B cell (primary cell): ENCODE measurements around the gene DNAJB1. TPM values are rescaled to one million over a fixed set of nuclear protein-coding genes. Genes with fewer than 3 reads are reported as not detected.

Experiments used
- ATAC-seq: fragments of 200-7000 bp; cut with Tn5 transposase; one replicate; pipeline ENCODE4 v1.10.0; 2021; ENCODE audit warnings: low read depth, mild to moderate bottlenecking, moderate number of reproducible peaks, moderate library complexity
- CTCF ChIA-PET: fragments of 350-600 bp; sonication (Branson Sonifier 250); formaldehyde crosslinking; loops from one replicate; lab custom pipeline; 2021; ENCODE audit warnings: antibody characterized with exemption, inconsistent platforms; lab: Charles Lee
- POLR2A ChIA-PET: fragments of 350-600 bp; sonication (Branson Sonifier 250); formaldehyde crosslinking; loops from one replicate; lab custom pipeline; 2021; ENCODE audit warnings: antibody characterized with exemption; lab: Charles Lee
- DNase-seq: peaks from one replicate; pipeline ENCODE4 v3.0.0; 2013
- H2AFZ ChIP-seq: 2 replicates; pipeline ENCODE4 v1.6.1; 2012; ENCODE audit warnings: mild to moderate bottlenecking, low read depth, low read length; ENCODE audit not compliant: insufficient read depth, poor library complexity, severe bottlenecking
- H3K27ac ChIP-seq, 2 donors: 1 replicate in 1 of 2; 2 replicates in 1 of 2; pipeline ENCODE4 v1.5.1; 2012 to 2013; ENCODE audit warnings: low read length in 2 of 2, mild to moderate bottlenecking in 2 of 2, moderate library complexity in 1 of 2
- H3K27me3 ChIP-seq, 4 experiments: fragments of 200-600 bp in 1 of 4; sonication (generic) in 1 of 4; replicated peaks in 1 of 4; 1 replicate in 2 of 4; 2 replicates in 2 of 4; pipeline versions ENCODE4 v1.6.1 to v1.7.0; 2013 to 2016; ENCODE audit warnings: low read length in 3 of 4, mild to moderate bottlenecking in 2 of 4, mixed read lengths in 1 of 4, moderate library complexity in 1 of 4; ENCODE audit not compliant: insufficient read depth in 4 of 4, control insufficient read depth in 3 of 4; ENCODE audit errors: control extremely low read depth in 1 of 4
- H3K36me3 ChIP-seq, 2 experiments: replicated peaks in 1 of 2; 1 replicate in 1 of 2; 2 replicates in 1 of 2; pipeline versions ENCODE4 v1.6.1 to v1.7.1; 2013; ENCODE audit warnings: low read length in 1 of 2; ENCODE audit not compliant: insufficient read depth in 2 of 2, control insufficient read depth in 1 of 2; ENCODE audit errors: control extremely low read depth in 1 of 2, extremely low read depth in 1 of 2
- H3K4me1 ChIP-seq, 2 donors: fragments of 200-600 bp in 1 of 2; sonication (generic) in 1 of 2; 1 replicate in 1 of 2; 2 replicates in 1 of 2; pipeline versions ENCODE4 v1.5.1 to v1.6.1; 2013 to 2017; ENCODE audit warnings: low read length in 2 of 2; ENCODE audit not compliant: control insufficient read depth in 2 of 2, insufficient read depth in 2 of 2
- H3K4me2 ChIP-seq: replicated peaks from 2 replicates; pipeline ENCODE3; 2012; ENCODE audit warnings: mild to moderate bottlenecking, low read depth, low read length; ENCODE audit not compliant: poor library complexity, severe bottlenecking
- H3K4me3 ChIP-seq, 5 experiments: fragments of 200-600 bp in 1 of 5; sonication (generic) in 1 of 5; 1 replicate in 3 of 5; 2 replicates in 2 of 5; pipeline versions ENCODE4 v1.5.1 to v1.7.0; 2011 to 2016; ENCODE audit warnings: low read length in 4 of 5, mild to moderate bottlenecking in 4 of 5, low read depth in 2 of 5, control low read depth in 1 of 5, moderate library complexity in 1 of 5; ENCODE audit not compliant: insufficient read depth in 1 of 5; ENCODE audit errors: control extremely low read depth in 1 of 5, extremely low read depth in 1 of 5
- H3K79me2 ChIP-seq: fragments of 200-600 bp; sonication (generic); one replicate; pipeline ENCODE4 v1.6.0; 2016; ENCODE audit warnings: low read length; ENCODE audit not compliant: control insufficient read depth, insufficient read depth
- H3K9ac ChIP-seq: fragments of 200-600 bp; sonication (generic); 2 replicates; pipeline ENCODE4 v1.6.1; 2017; ENCODE audit warnings: mild to moderate bottlenecking, low read length, moderate library complexity
- H3K9me3 ChIP-seq, 3 donors: one replicate each; pipeline versions ENCODE4 v1.6.1 to v1.7.1; 2013; ENCODE audit warnings: low read length in 2 of 3; ENCODE audit not compliant: control insufficient read depth in 2 of 3, insufficient read depth in 1 of 3; ENCODE audit errors: control extremely low read depth in 1 of 3
- H4K20me1 ChIP-seq: 2 replicates; pipeline ENCODE4 v1.6.0; 2012; ENCODE audit warnings: mild to moderate bottlenecking, low read length; ENCODE audit not compliant: insufficient read depth, control insufficient read depth, poor library complexity, severe bottlenecking
- H3K27ac Mint-ChIP-seq: one replicate; pipeline ENCODE4 v1.8.0; 2021; ENCODE audit warnings: mixed read lengths
- H3K27me3 Mint-ChIP-seq: one replicate; pipeline ENCODE4 v1.8.0; 2021; ENCODE audit warnings: mixed read lengths
- H3K4me1 Mint-ChIP-seq: one replicate; pipeline ENCODE4 v1.8.0; 2021; ENCODE audit warnings: mixed read lengths
- H3K4me3 Mint-ChIP-seq: one replicate; pipeline ENCODE4 v1.8.0; 2021; ENCODE audit warnings: mixed read lengths
- H3K9me3 Mint-ChIP-seq: one replicate; pipeline ENCODE4 v1.8.0; 2022; ENCODE audit warnings: mixed read lengths; ENCODE audit not compliant: insufficient read depth
- EZH2 ChIP-seq: IDR thresholded peaks from 2 replicates; pipeline ENCODE4 v1.6.1; 2012; ENCODE audit warnings: borderline replicate concordance, low read depth, mild to moderate bottlenecking, moderate library complexity, low read length; ENCODE audit not compliant: insufficient read depth, poor library complexity, severe bottlenecking
- WGBS: methylation state at CpG from one replicate; pipeline ENCODE4 v1.1.5; 2013; ENCODE audit warnings: missing lambda C conversion rate; ENCODE audit not compliant: insufficient coverage; 5-methylcytosine and 5-hydroxymethylcytosine counted together
- intact Hi-C: fragments of 100-400 bp; cut with micrococcal nuclease; formaldehyde crosslinking; loops from one replicate; pipeline ENCODE4 v1.10.0; 2022
- polyA plus RNA-seq: library from polyadenylated mRNA; depleted of rRNA; stranded (reverse); fragments of >200 nt; gene quantifications from 2 replicates; pipeline ENCODE4 v1.2.3, GENCODE V29; 2012
- total RNA-seq, 2 donors: library from RNA; stranded (reverse); fragments of 120-200 nt in 1 of 2; gene quantifications; 1 replicate in 1 of 2; 2 replicates in 1 of 2; pipeline versions ENCODE4 v1.2.3 to v1.2.4, GENCODE V29; 2013 to 2022
- TF ChIP-seq, protein P1 (sequence below): fragments of 200-600 bp; IDR thresholded peaks from one replicate; pipeline ENCODE4 v1.8.0; 2022; ENCODE audit warnings: antibody characterized with exemption, mild to moderate bottlenecking

DNAJB1 gene
- total and polyA plus RNA-seq, 2 donors (not counting 1 experiment from before 2014, with no cell fraction given): 72.8 to 194 TPM

DNA sequence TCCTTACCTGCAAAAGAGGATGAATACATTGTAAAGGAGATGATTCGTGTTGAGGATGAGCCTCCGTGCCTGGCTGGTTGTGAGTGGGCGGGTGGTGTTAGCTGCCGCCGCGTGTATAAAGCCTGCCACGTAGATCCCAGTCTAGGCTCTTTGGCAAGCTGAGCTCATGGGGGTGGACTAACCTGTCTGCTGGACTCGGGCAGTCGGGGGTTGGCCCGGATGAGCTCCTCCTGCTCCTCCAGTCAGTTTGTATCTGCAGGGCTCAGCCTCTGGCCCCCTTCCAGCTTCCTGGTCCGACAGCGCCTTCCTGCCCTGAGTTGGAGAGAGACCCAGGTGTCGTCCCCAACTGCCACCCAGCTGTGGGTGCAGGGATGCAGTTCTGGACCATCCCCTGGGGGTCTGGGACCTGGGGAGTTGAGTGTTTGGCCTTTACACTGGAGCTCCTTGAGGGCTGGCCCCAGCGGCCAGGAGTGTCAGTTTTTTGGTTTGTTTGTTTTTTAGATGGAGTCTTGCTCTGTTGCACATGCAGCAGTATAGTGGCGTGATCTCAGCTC, 32.1 kb upstream of the DNAJB1 start:
- 18% methylated on average over 15 of the region's 15 CpGs for WGBS
- ChIA-PET POLR2A (interaction anchor here (0.6 to 1.4 kb wide), 2 partner anchors 32 to 85 kb away, joined by 4 read pairs; partner anchors contain the start of gene DNAJB1), CTCF (interaction anchor here (0.8 to 1.5 kb wide), 10 partner anchors 8 to 416 kb away, joined by 3 to 4 read pairs (median 4); partner anchors contain the start of genes DNAJB1 and NDUFB7)
- Histone ChIP-seq H3K27me3 (no peaks in the 10 kb centered on the region), H2AFZ (no peak overlapping the region), H3K36me3 (peaks cover 0 to 13% of the 10 kb centered on the region in 2 experiments), H4K20me1 (peaks cover 53% of the 10 kb centered on the region), H3K9ac (no peak overlapping the region), H3K4me3 (no peak overlapping the region), H3K79me2 (peaks cover 82% of the 10 kb centered on the region), H3K4me1 (peaks cover 18 to 25% of the 10 kb centered on the region in 2 donors), H3K4me2 (peak overlapping the region; percentile 59), H3K27ac (no peak overlapping the region), H3K9me3 (no peaks in the 10 kb centered on the region)
- H3K9me3 Mint-ChIP-seq: no peaks in the 10 kb centered on the region
- DNase-seq: no peak
- ATAC-seq: no peak
- H3K27me3 Mint-ChIP-seq: no peaks in the 10 kb centered on the region
- peaks cover 32% of the 10 kb centered on the region for H3K4me1 Mint-ChIP-seq
- peak overlapping the region; percentile 37 for H3K4me3 Mint-ChIP-seq
- TF ChIP-seq, protein P1, sequence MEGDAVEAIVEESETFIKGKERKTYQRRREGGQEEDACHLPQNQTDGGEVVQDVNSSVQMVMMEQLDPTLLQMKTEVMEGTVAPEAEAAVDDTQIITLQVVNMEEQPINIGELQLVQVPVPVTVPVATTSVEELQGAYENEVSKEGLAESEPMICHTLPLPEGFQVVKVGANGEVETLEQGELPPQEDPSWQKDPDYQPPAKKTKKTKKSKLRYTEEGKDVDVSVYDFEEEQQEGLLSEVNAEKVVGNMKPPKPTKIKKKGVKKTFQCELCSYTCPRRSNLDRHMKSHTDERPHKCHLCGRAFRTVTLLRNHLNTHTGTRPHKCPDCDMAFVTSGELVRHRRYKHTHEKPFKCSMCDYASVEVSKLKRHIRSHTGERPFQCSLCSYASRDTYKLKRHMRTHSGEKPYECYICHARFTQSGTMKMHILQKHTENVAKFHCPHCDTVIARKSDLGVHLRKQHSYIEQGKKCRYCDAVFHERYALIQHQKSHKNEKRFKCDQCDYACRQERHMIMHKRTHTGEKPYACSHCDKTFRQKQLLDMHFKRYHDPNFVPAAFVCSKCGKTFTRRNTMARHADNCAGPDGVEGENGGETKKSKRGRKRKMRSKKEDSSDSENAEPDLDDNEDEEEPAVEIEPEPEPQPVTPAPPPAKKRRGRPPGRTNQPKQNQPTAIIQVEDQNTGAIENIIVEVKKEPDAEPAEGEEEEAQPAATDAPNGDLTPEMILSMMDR: no peak
- no peak for TF ChIP-seq EZH2
- intact Hi-C loops: no loop called here
- H3K27ac Mint-ChIP-seq: peak overlapping the region; percentile 65

DNA sequence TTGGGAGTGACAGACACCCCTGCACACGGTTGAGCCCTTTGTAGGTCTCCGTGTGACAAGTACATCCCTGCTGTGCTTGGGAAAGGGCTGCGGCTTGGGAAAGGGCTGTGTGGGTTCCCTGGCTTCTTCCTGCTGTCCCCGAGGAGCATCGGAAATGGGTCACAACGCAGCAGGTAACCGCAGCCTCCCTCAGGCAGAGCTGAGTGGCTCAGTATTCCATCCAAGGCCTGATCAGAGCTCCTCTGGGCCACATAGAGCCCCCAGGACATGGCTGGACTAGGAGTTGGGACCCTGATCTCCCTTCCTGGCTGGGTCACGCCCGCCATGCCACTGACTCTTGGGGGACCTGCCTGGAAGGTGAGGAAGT, 27.5 kb upstream of the DNAJB1 start:
- H3K27ac ChIP-seq: no peak overlapping the region
- H3K9me3 ChIP-seq: no peaks in the 10 kb centered on the region
- no peak for DNase-seq
- WGBS: 93% methylated on average over 9 of the region's 9 CpGs
- H3K9me3 Mint-ChIP-seq: no peaks in the 10 kb centered on the region
- TF ChIP-seq, protein P1: no peak
- no peak for TF ChIP-seq EZH2
- H3K27me3 ChIP-seq: no peaks in the 10 kb centered on the region
- H3K9ac ChIP-seq: no peak overlapping the region
- H3K4me1 Mint-ChIP-seq: peaks cover 25% of the 10 kb centered on the region
- peaks cover 8 to 13% of the 10 kb centered on the region in 2 donors for H3K4me1 ChIP-seq
- no peak overlapping the region for H3K4me3 Mint-ChIP-seq
- intact Hi-C loops: no loop called here
- H3K4me2 ChIP-seq: no peak overlapping the region
- no peak overlapping the region for H2AFZ ChIP-seq
- POLR2A ChIA-PET: interaction anchor here (0.6 kb wide), 1 partner anchor 21 kb away, joined by 3 read pairs; no protein-coding TSS in a partner anchor
- H3K27ac Mint-ChIP-seq: no peak overlapping the region
- no peaks in the 10 kb centered on the region for H3K27me3 Mint-ChIP-seq
- CTCF ChIA-PET: interaction anchor here (3.7 kb wide), 1 partner anchor 10 kb away, joined by 16 read pairs; no protein-coding TSS in a partner anchor
- peaks cover 0 to 13% of the 10 kb centered on the region in 2 experiments for H3K36me3 ChIP-seq
- no peak for ATAC-seq
- H3K79me2 ChIP-seq: peaks cover 82% of the 10 kb centered on the region
- H3K4me3 ChIP-seq: no peak overlapping the region
- peaks cover 42% of the 10 kb centered on the region for H4K20me1 ChIP-seq
